Kidney (tissue), 11 donors: ENCODE data around the gene CLEC18C. TPM values are rescaled to one million over a fixed set of nuclear protein-coding genes. Genes with fewer than 3 reads are reported as not detected.
"Not testable (repeated sequence)": the region's sequence is repeated elsewhere in the genome, so short reads cannot be mapped to it uniquely, and the experiment has no call there.

Source experiments
- DNase-seq, 5 donors: peaks; one replicate each; pipeline ENCODE4 v3.0.0-alpha.2; 2013 to 2020
- FAIRE-seq: peaks from 2 replicates; lab custom pipeline; 2012; peaks lifted over from hg19 to GRCh38; lab: Jason Lieb, UNC
- H3K27ac ChIP-seq, 2 donors: one replicate each; pipeline ENCODE4 v1.7.0; 2013; ENCODE audit warnings: low read depth in 2 of 2, low read length in 2 of 2, inconsistent platforms in 1 of 2
- H3K27me3 ChIP-seq: one replicate; pipeline ENCODE4 v1.7.1; 2013; ENCODE audit warnings: low read length, inconsistent platforms; ENCODE audit not compliant: control insufficient read depth, insufficient read depth
- H3K36me3 ChIP-seq, 3 donors: one replicate each; pipeline versions ENCODE4 v1.7.0 to v1.7.1; 2013; ENCODE audit warnings: low read length in 3 of 3, control low read depth in 1 of 3, inconsistent platforms in 1 of 3; ENCODE audit not compliant: insufficient read depth in 3 of 3, control insufficient read depth in 2 of 3
- H3K4me1 ChIP-seq, 3 donors: one replicate each; pipeline versions ENCODE4 v1.7.0 to v1.7.1; 2013; ENCODE audit warnings: low read length in 3 of 3, inconsistent platforms in 1 of 3, low read depth in 1 of 3; ENCODE audit not compliant: control insufficient read depth in 2 of 3, insufficient read depth in 2 of 3
- H3K4me3 ChIP-seq, 3 donors: one replicate each; pipeline versions ENCODE4 v1.7.0 to v1.8.1; 2013; ENCODE audit warnings: low read length in 3 of 3, control low read depth in 1 of 3, inconsistent platforms in 1 of 3
- H3K9ac ChIP-seq, 3 donors: one replicate each; pipeline versions ENCODE4 v1.7.0 to v1.7.1; 2013; ENCODE audit warnings: low read length in 3 of 3, control low read depth in 1 of 3, inconsistent platforms in 1 of 3
- H3K9me3 ChIP-seq, 3 donors: one replicate each; pipeline versions ENCODE4 v1.7.0 to v1.7.1; 2013; ENCODE audit warnings: low read length in 3 of 3, control low read depth in 1 of 3, inconsistent platforms in 1 of 3; ENCODE audit not compliant: control insufficient read depth in 2 of 3, insufficient read depth in 1 of 3
- intact Hi-C: fragments of 100-400 bp; cut with DNase I; formaldehyde crosslinking; loops from one replicate; pipeline ENCODE4 v1.11.1; 2022
- polyA plus RNA-seq: library from polyadenylated mRNA; stranded (reverse); fragments of 350-450 nt; fragmentation: Illumina TruSeq; extraction: RNeasy Lipid Tissue Mini Kit (QIAGEN cat#74804); gene quantifications from one replicate; pipeline ENCODE4 v1.2.3, GENCODE V29; 2014; ENCODE audit warnings: low read depth, low replicate concordance; ENCODE audit not compliant: insufficient read depth
- total RNA-seq: library from RNA; stranded (reverse); fragmentation: NEBNext Ultra II Directional; extraction: Animal tissue kit (Norgen Biotek cat#: 25700); gene quantifications from one replicate; pipeline ENCODE4 v1.2.1, GENCODE V29; 2021
- donor health status: control.
- donor health status: control.
- donor health status: DM: yes; HTN: yes; CAD: no.
- donor health status: Normal renal cell carcinoma (clear cell type).

Gene CLEC18C
- total and polyA plus RNA-seq, 2 donors from 2014 or later = 0.57 to 67.9 TPM

DNA sequence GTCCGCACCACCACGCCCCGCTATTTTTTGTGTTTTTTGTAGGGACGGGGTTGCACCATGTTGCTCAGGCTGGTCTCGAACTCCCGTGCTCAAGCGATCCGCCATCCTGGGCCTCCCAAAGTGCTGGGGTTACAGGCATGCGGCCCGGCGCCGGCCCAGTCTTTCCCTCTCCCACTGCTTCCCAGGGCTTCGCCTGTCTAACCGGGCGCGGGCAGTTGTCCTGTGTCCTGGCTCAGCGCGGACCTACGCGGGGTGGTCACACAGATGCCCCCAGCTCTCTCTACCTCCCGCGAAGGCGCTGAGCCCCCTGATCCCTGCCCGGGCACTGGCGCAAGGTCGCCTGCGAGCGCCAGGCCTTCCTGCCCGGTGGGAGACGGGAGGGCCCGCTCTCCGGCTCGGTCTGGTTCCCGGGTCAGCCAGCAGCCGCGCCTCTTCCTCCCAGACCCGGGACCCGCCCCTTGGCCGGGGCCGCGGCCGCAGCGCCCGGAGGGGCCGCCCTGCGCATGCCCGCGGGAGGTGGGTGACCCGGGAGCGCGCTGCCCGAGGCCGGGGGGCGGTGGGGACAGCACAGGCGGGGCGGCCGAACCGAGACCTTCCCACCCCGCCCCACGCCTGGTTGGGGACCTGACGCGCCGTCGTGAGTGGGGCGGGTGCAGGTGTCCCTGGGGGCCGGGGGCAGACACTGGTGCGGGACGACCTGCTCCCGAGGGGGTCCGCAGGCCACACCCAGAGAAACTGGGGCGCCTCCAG is 14.4 kb downstream of the CLEC18C start:
- H3K4me1 ChIP-seq = not testable (repeated sequence)

DNA sequence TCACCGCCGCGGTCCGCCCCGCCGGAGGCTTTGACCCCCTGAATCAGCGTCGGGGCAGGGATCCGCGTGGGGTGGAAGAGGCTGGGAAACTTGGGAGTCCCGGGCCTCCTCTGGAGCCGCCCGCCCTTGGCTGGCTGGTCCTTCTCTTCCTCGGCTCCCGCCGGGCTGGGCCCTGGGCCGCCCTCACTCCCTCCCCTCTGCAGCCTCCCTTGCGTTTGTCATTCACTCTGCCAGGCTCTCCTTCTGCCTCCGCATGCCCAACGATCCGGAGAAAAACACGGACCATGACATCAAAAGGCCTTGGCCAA is 15.0 kb downstream of the CLEC18C start:
- H3K27me3 ChIP-seq, H3K9me3 ChIP-seq, intact Hi-C loops, FAIRE-seq, H3K4me1 ChIP-seq, H3K9ac ChIP-seq, H3K27ac ChIP-seq, H3K4me3 ChIP-seq, H3K36me3 ChIP-seq: not testable (repeated sequence)
- DNase-seq = peak in 1 of 5 donors; percentile 29

More for the DNA sequence above, 14.4 kb downstream of the CLEC18C start:
- H3K27me3 ChIP-seq, H3K4me3 ChIP-seq, H3K27ac ChIP-seq, DNase-seq, H3K9ac ChIP-seq, H3K36me3 ChIP-seq, H3K9me3 ChIP-seq, intact Hi-C loops, FAIRE-seq: not testable (repeated sequence)

GRCh38 chr16:70190574-70190973 is 17.0 kb downstream of the CLEC18C start:
- H3K4me1 ChIP-seq, H3K4me3 ChIP-seq, H3K9ac ChIP-seq, H3K27me3 ChIP-seq, H3K9me3 ChIP-seq, FAIRE-seq, H3K27ac ChIP-seq, intact Hi-C loops, H3K36me3 ChIP-seq, DNase-seq: not testable (repeated sequence)

DNA sequence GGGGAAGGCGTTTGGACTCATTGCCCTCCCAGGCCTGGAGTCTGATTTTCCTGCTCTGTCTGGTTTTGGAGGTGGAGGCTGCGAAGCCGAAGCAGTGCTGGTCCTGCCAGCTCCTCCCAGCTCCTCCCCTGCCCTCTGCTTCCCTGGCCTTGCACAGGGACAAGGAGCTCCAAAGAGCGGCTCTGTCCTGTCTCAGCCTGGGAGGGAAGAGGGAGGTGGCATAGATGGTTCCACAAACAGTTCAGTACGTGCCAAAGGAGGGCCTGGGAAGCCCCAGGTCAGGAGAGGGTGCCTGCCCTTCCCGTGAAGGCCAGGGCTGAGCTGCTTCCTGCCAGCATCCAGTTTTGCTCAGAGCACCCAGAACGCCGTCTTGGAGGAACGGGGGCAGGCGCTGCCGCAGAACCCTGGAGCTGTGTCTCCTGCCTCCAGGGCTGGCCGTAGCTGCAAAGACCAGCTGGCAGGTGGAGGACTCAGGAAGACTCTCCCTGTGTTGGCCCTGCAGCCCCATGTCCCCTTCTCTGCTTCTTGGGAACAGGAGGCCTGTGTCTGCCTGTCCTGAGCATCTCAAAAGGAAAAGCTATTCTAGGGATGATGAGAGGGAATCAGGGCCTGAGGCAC is 23.2 kb downstream of the CLEC18C start:
- H3K4me3 ChIP-seq, intact Hi-C loops, H3K4me1 ChIP-seq, H3K27me3 ChIP-seq, H3K36me3 ChIP-seq, H3K27ac ChIP-seq, DNase-seq, H3K9me3 ChIP-seq, H3K9ac ChIP-seq: not testable (repeated sequence)
- peak; percentile 23 for FAIRE-seq

DNA sequence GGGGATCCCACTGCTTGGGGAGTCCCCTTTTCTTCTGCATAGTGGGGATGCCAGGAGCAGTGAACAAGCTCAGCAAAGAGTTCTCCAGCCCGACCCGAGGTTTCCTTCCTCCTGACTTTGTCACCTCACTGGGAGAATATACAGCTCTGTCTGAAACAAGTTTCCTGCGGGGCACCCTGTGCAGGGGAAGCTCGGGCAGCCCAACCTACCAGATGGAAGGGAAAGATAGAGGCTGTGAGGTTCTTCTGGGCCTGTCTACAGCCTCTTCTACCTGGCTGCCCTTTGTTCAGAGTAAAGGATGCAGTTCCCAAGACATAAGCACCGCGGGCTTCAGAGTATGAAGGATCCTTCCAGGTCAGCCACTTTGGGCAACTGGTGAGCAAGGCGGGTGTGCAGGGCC is 24.0 kb downstream of the CLEC18C start:
- H3K36me3 ChIP-seq, H3K9me3 ChIP-seq, FAIRE-seq, H3K27ac ChIP-seq, H3K4me1 ChIP-seq, intact Hi-C loops, H3K27me3 ChIP-seq, H3K9ac ChIP-seq, H3K4me3 ChIP-seq: not testable (repeated sequence)
- DNase-seq = peak in 1 of 5 donors; percentile 21

GRCh38 chr16:70198230-70198629 is 24.6 kb downstream of the CLEC18C start:
- FAIRE-seq, intact Hi-C loops, H3K9ac ChIP-seq, H3K27ac ChIP-seq, H3K27me3 ChIP-seq, H3K9me3 ChIP-seq, H3K4me1 ChIP-seq, H3K36me3 ChIP-seq, H3K4me3 ChIP-seq: not testable (repeated sequence)
- DNase-seq = peak in 2 of 5 donors; percentile 23 to 70

DNA sequence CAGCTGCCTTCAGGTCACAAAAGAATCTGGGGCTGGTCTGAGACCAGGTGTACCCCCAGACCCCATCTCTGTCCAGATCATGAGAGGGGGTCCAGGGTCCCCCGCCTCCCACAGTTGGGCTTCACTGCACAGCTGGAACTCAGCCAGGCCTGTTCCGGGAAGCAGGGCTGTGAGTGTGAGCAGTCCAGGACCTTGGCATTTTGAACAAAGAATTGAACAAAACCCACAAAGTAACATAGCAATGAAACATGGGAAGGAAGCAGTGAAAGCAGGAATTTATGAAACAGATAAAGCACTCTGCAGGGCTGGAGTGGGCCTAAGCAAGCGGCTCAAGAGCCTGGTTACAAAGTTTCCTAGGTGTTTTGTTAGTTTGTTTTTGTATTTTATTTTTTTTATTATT is 25.1 kb downstream of the CLEC18C start:
- H3K27ac ChIP-seq, H3K9ac ChIP-seq, intact Hi-C loops, H3K36me3 ChIP-seq, H3K27me3 ChIP-seq, FAIRE-seq, H3K4me3 ChIP-seq, H3K9me3 ChIP-seq, H3K4me1 ChIP-seq: not testable (repeated sequence)
- DNase-seq = peak in 4 of 5 donors; percentile 11 to 34 (median 28)

DNA sequence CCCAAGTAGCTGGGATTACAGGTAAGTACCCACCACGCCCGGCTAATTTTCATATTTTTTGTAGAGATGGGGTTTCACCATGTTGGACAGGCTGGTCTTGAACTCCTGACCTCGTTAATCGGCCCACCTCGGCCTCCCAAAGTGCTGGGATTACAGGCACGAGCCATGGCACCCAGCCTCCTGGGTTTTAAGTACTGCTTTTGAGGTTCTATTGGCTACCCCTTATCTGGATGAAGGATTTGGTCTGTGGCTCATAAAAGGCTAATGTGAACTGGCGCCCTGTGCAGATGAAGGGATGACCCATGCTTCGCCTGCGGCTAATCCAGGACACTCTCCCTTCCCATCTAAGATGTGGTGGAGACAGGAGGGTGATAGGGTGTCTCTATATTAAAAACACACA is 25.6 kb downstream of the CLEC18C start:
- H3K4me3 ChIP-seq, H3K27me3 ChIP-seq, FAIRE-seq, H3K9ac ChIP-seq, intact Hi-C loops, H3K36me3 ChIP-seq, H3K27ac ChIP-seq, H3K4me1 ChIP-seq, H3K9me3 ChIP-seq: not testable (repeated sequence)
- peak in 1 of 5 donors; percentile 33 for DNase-seq
